ENCODE results near the gene COBL. TPM values are rescaled to one million over a fixed set of nuclear protein-coding genes. Genes with fewer than 3 reads are reported as not detected.

COBL gene
- total and polyA plus RNA-seq, 9 of the 15 experiments (the other 6 are each of a cell fraction or from before 2014, with no cell fraction given), result 0.01 to 2.4 (median 0.09) TPM; not detected in 3

DNA sequence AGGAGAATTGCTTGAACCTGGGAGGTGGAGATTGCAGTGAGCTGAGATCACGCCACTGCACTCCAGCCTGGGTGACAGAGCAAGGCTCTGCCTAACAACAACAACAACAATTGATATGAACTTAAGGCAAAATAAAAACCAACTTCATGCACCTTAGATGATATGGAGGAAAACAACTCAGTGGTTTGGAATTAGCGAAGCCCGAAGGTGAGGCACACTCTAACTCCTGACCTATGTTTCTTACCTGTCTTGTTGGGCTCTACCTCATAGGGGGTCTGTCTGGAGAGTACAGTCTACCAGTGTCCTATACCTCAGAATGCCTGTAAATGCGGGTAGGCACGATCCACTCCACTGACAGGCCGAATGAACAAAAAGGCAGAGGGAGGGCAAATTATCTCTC lies 24.3 kb upstream of the COBL start (continued):
- TF ChIP-seq, protein P1, sequence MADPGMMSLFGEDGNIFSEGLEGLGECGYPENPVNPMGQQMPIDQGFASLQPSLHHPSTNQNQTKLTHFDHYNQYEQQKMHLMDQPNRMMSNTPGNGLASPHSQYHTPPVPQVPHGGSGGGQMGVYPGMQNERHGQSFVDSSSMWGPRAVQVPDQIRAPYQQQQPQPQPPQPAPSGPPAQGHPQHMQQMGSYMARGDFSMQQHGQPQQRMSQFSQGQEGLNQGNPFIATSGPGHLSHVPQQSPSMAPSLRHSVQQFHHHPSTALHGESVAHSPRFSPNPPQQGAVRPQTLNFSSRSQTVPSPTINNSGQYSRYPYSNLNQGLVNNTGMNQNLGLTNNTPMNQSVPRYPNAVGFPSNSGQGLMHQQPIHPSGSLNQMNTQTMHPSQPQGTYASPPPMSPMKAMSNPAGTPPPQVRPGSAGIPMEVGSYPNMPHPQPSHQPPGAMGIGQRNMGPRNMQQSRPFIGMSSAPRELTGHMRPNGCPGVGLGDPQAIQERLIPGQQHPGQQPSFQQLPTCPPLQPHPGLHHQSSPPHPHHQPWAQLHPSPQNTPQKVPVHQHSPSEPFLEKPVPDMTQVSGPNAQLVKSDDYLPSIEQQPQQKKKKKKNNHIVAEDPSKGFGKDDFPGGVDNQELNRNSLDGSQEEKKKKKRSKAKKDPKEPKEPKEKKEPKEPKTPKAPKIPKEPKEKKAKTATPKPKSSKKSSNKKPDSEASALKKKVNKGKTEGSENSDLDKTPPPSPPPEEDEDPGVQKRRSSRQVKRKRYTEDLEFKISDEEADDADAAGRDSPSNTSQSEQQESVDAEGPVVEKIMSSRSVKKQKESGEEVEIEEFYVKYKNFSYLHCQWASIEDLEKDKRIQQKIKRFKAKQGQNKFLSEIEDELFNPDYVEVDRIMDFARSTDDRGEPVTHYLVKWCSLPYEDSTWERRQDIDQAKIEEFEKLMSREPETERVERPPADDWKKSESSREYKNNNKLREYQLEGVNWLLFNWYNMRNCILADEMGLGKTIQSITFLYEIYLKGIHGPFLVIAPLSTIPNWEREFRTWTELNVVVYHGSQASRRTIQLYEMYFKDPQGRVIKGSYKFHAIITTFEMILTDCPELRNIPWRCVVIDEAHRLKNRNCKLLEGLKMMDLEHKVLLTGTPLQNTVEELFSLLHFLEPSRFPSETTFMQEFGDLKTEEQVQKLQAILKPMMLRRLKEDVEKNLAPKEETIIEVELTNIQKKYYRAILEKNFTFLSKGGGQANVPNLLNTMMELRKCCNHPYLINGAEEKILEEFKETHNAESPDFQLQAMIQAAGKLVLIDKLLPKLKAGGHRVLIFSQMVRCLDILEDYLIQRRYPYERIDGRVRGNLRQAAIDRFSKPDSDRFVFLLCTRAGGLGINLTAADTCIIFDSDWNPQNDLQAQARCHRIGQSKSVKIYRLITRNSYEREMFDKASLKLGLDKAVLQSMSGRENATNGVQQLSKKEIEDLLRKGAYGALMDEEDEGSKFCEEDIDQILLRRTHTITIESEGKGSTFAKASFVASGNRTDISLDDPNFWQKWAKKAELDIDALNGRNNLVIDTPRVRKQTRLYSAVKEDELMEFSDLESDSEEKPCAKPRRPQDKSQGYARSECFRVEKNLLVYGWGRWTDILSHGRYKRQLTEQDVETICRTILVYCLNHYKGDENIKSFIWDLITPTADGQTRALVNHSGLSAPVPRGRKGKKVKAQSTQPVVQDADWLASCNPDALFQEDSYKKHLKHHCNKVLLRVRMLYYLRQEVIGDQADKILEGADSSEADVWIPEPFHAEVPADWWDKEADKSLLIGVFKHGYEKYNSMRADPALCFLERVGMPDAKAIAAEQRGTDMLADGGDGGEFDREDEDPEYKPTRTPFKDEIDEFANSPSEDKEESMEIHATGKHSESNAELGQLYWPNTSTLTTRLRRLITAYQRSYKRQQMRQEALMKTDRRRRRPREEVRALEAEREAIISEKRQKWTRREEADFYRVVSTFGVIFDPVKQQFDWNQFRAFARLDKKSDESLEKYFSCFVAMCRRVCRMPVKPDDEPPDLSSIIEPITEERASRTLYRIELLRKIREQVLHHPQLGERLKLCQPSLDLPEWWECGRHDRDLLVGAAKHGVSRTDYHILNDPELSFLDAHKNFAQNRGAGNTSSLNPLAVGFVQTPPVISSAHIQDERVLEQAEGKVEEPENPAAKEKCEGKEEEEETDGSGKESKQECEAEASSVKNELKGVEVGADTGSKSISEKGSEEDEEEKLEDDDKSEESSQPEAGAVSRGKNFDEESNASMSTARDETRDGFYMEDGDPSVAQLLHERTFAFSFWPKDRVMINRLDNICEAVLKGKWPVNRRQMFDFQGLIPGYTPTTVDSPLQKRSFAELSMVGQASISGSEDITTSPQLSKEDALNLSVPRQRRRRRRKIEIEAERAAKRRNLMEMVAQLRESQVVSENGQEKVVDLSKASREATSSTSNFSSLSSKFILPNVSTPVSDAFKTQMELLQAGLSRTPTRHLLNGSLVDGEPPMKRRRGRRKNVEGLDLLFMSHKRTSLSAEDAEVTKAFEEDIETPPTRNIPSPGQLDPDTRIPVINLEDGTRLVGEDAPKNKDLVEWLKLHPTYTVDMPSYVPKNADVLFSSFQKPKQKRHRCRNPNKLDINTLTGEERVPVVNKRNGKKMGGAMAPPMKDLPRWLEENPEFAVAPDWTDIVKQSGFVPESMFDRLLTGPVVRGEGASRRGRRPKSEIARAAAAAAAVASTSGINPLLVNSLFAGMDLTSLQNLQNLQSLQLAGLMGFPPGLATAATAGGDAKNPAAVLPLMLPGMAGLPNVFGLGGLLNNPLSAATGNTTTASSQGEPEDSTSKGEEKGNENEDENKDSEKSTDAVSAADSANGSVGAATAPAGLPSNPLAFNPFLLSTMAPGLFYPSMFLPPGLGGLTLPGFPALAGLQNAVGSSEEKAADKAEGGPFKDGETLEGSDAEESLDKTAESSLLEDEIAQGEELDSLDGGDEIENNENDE (IDR thresholded peaks at IDR 0.05; ENCODE audit: low read depth, low read length), result no peak
- TF ChIP-seq KHSRP (IDR thresholded peaks at IDR 0.05) (no peak), RUNX1 (IDR thresholded peaks at IDR 0.05; ENCODE audit: low read depth) (no peak), POU5F1 (IDR thresholded peaks at IDR 0.05; ENCODE audit: borderline replicate concordance, low read depth, low read length, partially characterized antibody) (no peak), NEUROD1 (IDR thresholded peaks at IDR 0.05; ENCODE audit: borderline replicate concordance, low read depth, low read length, partially characterized antibody) (no peak)
